Liver (tissue), 9 donors: ENCODE measurements around the gene DDHD1. TPM values are rescaled to one million over a fixed set of nuclear protein-coding genes. Genes with fewer than 3 reads are reported as not detected.

Experiments
- DNase-seq: peaks from one replicate; pipeline ENCODE4 v3.0.0-alpha.2; 2017; ENCODE audit warnings: low spot score
- H3K27ac ChIP-seq, 2 donors: one replicate each; pipeline ENCODE4 v1.7.0; 2013; ENCODE audit warnings: inconsistent platforms in 2 of 2, low read length in 2 of 2, control low read depth in 1 of 2, low read depth in 1 of 2, mild to moderate bottlenecking in 1 of 2
- H3K27me3 ChIP-seq, 4 donors: one replicate each; pipeline versions ENCODE4 v1.6.1 to v1.7.0; 2013; ENCODE audit warnings: low read length in 3 of 4, inconsistent platforms in 1 of 4, mild to moderate bottlenecking in 1 of 4, moderate library complexity in 1 of 4; ENCODE audit not compliant: control insufficient read depth in 4 of 4, insufficient read depth in 4 of 4
- H3K36me3 ChIP-seq, 4 donors: one replicate each; pipeline versions ENCODE4 v1.6.1 to v1.7.0; 2013; ENCODE audit warnings: low read length in 3 of 4, mild to moderate bottlenecking in 3 of 4, low read depth in 1 of 4, moderate library complexity in 1 of 4; ENCODE audit not compliant: control insufficient read depth in 4 of 4, insufficient read depth in 3 of 4
- H3K4me1 ChIP-seq, 4 donors: one replicate each; pipeline versions ENCODE4 v1.6.1 to v1.7.0; 2013; ENCODE audit warnings: low read length in 3 of 4, mild to moderate bottlenecking in 3 of 4, moderate library complexity in 1 of 4; ENCODE audit not compliant: control insufficient read depth in 4 of 4, insufficient read depth in 4 of 4
- H3K4me3 ChIP-seq, 3 donors: one replicate each; pipeline versions ENCODE4 v1.6.1 to v1.7.0; 2013; ENCODE audit warnings: low read length in 3 of 3, control low read depth in 1 of 3, low read depth in 1 of 3, mild to moderate bottlenecking in 1 of 3
- H3K9ac ChIP-seq, 2 donors: one replicate each; pipeline ENCODE4 v1.7.0; 2013; ENCODE audit warnings: low read length in 2 of 2, mild to moderate bottlenecking in 2 of 2, moderate library complexity in 2 of 2, control low read depth in 1 of 2, low read depth in 1 of 2
- H3K9me3 ChIP-seq, 4 donors: one replicate each; pipeline versions ENCODE4 v1.6.1 to v1.7.0; 2013; ENCODE audit warnings: low read length in 3 of 4; ENCODE audit not compliant: control insufficient read depth in 4 of 4
- ATF3 ChIP-seq: IDR thresholded peaks from 2 replicates; pipeline ENCODE4 v1.6.1; 2016; ENCODE audit warnings: antibody characterized with exemption
- CTCF ChIP-seq: fragments of 150-350 bp; IDR thresholded peaks from 2 replicates; pipeline ENCODE4 v1.5.1; 2017; ENCODE audit warnings: improper control_type of control experiment, low read depth, low read length; ENCODE audit not compliant: missing input control
- EGR1 ChIP-seq, 2 donors: IDR thresholded peaks; 2 replicates each; pipeline ENCODE4 v1.6.1; 2016 to 2018; ENCODE audit warnings: antibody characterized with exemption in 2 of 2, low read depth in 2 of 2
- FOXA1 ChIP-seq: IDR thresholded peaks from 2 replicates; pipeline ENCODE4 v1.6.1; 2016; ENCODE audit warnings: antibody characterized with exemption
- FOXA2 ChIP-seq: IDR thresholded peaks from 2 replicates; pipeline ENCODE4 v1.6.1; 2016; ENCODE audit warnings: antibody characterized with exemption
- GABPA ChIP-seq, 2 donors: IDR thresholded peaks in 1 of 2; conservative IDR thresholded peaks in 1 of 2; 2 replicates each; pipeline ENCODE4 v1.6.1; 2016; ENCODE audit warnings: antibody characterized with exemption in 2 of 2, mild to moderate bottlenecking in 1 of 2, moderate library complexity in 1 of 2
- HNF4A ChIP-seq, 2 donors: conservative IDR thresholded peaks; 2 replicates each; pipeline ENCODE4 v1.6.1; 2016; ENCODE audit warnings: antibody characterized with exemption in 2 of 2, mild to moderate bottlenecking in 2 of 2
- HNF4G ChIP-seq: IDR thresholded peaks from 2 replicates; pipeline ENCODE4 v1.6.1; 2016; ENCODE audit warnings: antibody characterized with exemption
- JUND ChIP-seq, 2 donors: IDR thresholded peaks; 2 replicates each; pipeline ENCODE4 v1.6.1; 2016; ENCODE audit warnings: antibody characterized with exemption in 2 of 2
- MAX ChIP-seq: IDR thresholded peaks from 2 replicates; pipeline ENCODE4 v1.6.1; 2016; ENCODE audit warnings: antibody characterized with exemption
- NR2F2 ChIP-seq: IDR thresholded peaks from 2 replicates; pipeline ENCODE4 v1.6.1; 2016; ENCODE audit warnings: antibody characterized with exemption
- RAD21 ChIP-seq, 2 donors: IDR thresholded peaks; 2 replicates each; pipeline ENCODE4 v1.6.1; 2016; ENCODE audit warnings: antibody characterized with exemption in 2 of 2, mild to moderate bottlenecking in 2 of 2
- RXRA ChIP-seq, 2 donors: IDR thresholded peaks; 2 replicates each; pipeline ENCODE4 v1.6.1; 2017 to 2018; ENCODE audit warnings: antibody characterized with exemption in 2 of 2, mild to moderate bottlenecking in 1 of 2
- SP1 ChIP-seq: IDR thresholded peaks from 2 replicates; pipeline ENCODE4 v1.6.1; 2018; ENCODE audit warnings: antibody characterized with exemption, mild to moderate bottlenecking
- TAF1 ChIP-seq: conservative IDR thresholded peaks from 2 replicates; pipeline ENCODE4 v1.6.1; 2016; ENCODE audit warnings: antibody characterized with exemption, mild to moderate bottlenecking
- ZBTB33 ChIP-seq: IDR thresholded peaks from 2 replicates; pipeline ENCODE4 v1.6.1; 2016; ENCODE audit warnings: antibody characterized with exemption
- WGBS: extraction: QIAGEN DNeasy Blood & Tissue Kit; methylation state at CpG from one replicate; pipeline ENCODE4 v1.1.7; 2013; 5-methylcytosine and 5-hydroxymethylcytosine counted together
- polyA plus RNA-seq, 2 donors: library from polyadenylated mRNA; stranded (reverse) in 1 of 2; unstranded in 1 of 2; fragments of 200-250 nt in 1 of 2; fragments of >200 nt in 1 of 2; fragmentation: Nextera tagmentation in 1 of 2; extraction: Ambion mirVana in 1 of 2; gene quantifications; one replicate each; pipeline versions ENCODE4 v1.2.1 to v1.2.3, GENCODE V29; 2013 to 2015
- total RNA-seq, 2 donors: library from RNA; depleted of rRNA; stranded (reverse); fragments of >200 nt; gene quantifications; one replicate each; pipeline ENCODE4 v1.2.3, GENCODE V29; 2014
- donor health status: healthy.
- donor health status: healthy.
- donor health status: healthy.
- donor health status: healthy.
- donor health status: healthy.

The DDHD1 gene
- total and polyA plus RNA-seq, 4 donors = 1.3 to 14.3 (median 5.2) TPM

GRCh38 chr14:52995998-52996397 lies 157.1 kb downstream of the DDHD1 start:
- 75% methylated on average over 1 of the region's 1 CpG for WGBS
- Histone ChIP-seq H3K9ac (no peak overlapping the region), H3K27ac (no peak overlapping the region), H3K4me3 (no peak overlapping the region), H3K9me3 (no peaks in the 10 kb centered on the region), H3K36me3 (no peaks in the 10 kb centered on the region), H3K4me1 (no peaks in the 10 kb centered on the region), H3K27me3 (no peaks in the 10 kb centered on the region)
- TF ChIP-seq EGR1 (IDR thresholded peaks at IDR 0.05; ENCODE audit: low read depth in 2 of 2) (no peak), ATF3 (no peak), CTCF (no peak), FOXA1 (no peak), FOXA2 (no peak), ZBTB33 (no peak), NR2F2 (no peak), SP1 (no peak), RXRA (IDR thresholded peaks at IDR 0.05) (no peak), MAX (no peak), HNF4A (conservative IDR thresholded peaks at IDR 0.05) (no peak), TAF1 (no peak), JUND (IDR thresholded peaks at IDR 0.05) (no peak), RAD21 (IDR thresholded peaks at IDR 0.05) (no peak)
- no peak for DNase-seq

- H3K27me3 ChIP-seq = no peaks in the 10 kb centered on the region
- no peak for DNase-seq
- no peaks in the 10 kb centered on the region for H3K4me1 ChIP-seq
- no peaks in the 10 kb centered on the region for H3K36me3 ChIP-seq
- 85% methylated on average over 1 of the region's 1 CpG for WGBS
- H3K4me3 ChIP-seq = no peak overlapping the region
- no peaks in the 10 kb centered on the region for H3K9me3 ChIP-seq
- TF ChIP-seq CTCF (no peak), ZBTB33 (no peak), TAF1 (no peak), ATF3 (no peak), RAD21 (IDR thresholded peaks at IDR 0.05) (no peak), NR2F2 (no peak), HNF4A (conservative IDR thresholded peaks at IDR 0.05) (no peak), HNF4G (no peak), SP1 (no peak), FOXA1 (no peak), GABPA (IDR thresholded peaks at IDR 0.05 in 1 of 2, conservative IDR thresholded peaks at IDR 0.05 in 1 of 2) (no peak), EGR1 (IDR thresholded peaks at IDR 0.05; ENCODE audit: low read depth in 2 of 2) (no peak), MAX (no peak)
- no peak overlapping the region for H3K27ac ChIP-seq
- no peak overlapping the region for H3K9ac ChIP-seq
Observed at GRCh38 chr14:52992236-52992870, 160.8 kb downstream of the DDHD1 start.
